WERI-Rb-1 (cell line): ENCODE data around the gene CACNA1D.

Experiments used
- DNase-seq: peaks from one replicate; pipeline ENCODE4 v3.0.0-alpha.2; 2020
- H3K27ac ChIP-seq: fragments of 250-450 bp; sonication (Bioruptor Pico); 2 replicates; pipeline ENCODE4 v1.5.1; 2020; ENCODE audit warnings: mild to moderate bottlenecking, moderate library complexity
- H3K27me3 ChIP-seq: fragments of 250-450 bp; sonication (Bioruptor Pico); 2 replicates; pipeline ENCODE4 v1.5.1; 2021; ENCODE audit warnings: mild to moderate bottlenecking, low read depth, moderate library complexity; ENCODE audit not compliant: insufficient read depth, severe bottlenecking
- H3K36me3 ChIP-seq: fragments of 250-450 bp; sonication (Bioruptor Pico); 2 replicates; pipeline ENCODE4 v1.5.1; 2020; ENCODE audit warnings: mild to moderate bottlenecking, moderate library complexity
- H3K4me3 ChIP-seq: 2 replicates; pipeline ENCODE4 v1.5.1; 2011; ENCODE audit warnings: low read depth, mild to moderate bottlenecking, control low read depth, low read length
- H3K9me3 ChIP-seq: fragments of 250-450 bp; sonication (Bioruptor Pico); 2 replicates; pipeline ENCODE4 v1.5.1; 2021; ENCODE audit warnings: mild to moderate bottlenecking, moderate library complexity; ENCODE audit not compliant: severe bottlenecking
- TF ChIP-seq, protein P1 (sequence below): IDR thresholded peaks from 2 replicates; pipeline ENCODE4 v1.5.1; 2011; ENCODE audit warnings: low read depth, mild to moderate bottlenecking, control low read depth, inconsistent platforms, low read length

Gene CACNA1D

DNA sequence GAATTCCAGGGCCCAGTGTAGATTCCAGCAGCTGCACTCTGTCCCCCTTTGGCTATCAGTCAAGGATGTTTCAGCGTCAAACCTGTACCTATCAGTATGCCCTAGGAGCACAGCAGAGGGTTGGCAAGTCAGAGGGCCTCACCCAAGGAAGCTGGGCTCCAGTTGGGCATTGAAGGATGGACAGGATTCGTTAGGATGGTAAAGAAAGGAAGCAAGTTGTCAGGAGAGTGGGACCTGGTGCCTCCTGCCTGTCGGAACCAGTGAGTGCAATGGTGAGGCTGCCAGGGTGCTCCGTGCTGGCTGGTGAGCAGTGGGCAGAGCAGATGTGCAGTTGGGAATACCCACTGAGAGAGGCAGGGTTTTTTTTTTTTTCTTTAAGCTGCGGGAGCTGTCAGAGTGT lies 194.6 kb downstream of the CACNA1D start:
- H3K4me3 ChIP-seq = no peak overlapping the region
- no peak overlapping the region for H3K27ac ChIP-seq
- no peaks in the 10 kb centered on the region for H3K27me3 ChIP-seq
- no peaks in the 10 kb centered on the region for H3K9me3 ChIP-seq
- H3K36me3 ChIP-seq = no peaks in the 10 kb centered on the region
- no peak for DNase-seq
- TF ChIP-seq, protein P1, sequence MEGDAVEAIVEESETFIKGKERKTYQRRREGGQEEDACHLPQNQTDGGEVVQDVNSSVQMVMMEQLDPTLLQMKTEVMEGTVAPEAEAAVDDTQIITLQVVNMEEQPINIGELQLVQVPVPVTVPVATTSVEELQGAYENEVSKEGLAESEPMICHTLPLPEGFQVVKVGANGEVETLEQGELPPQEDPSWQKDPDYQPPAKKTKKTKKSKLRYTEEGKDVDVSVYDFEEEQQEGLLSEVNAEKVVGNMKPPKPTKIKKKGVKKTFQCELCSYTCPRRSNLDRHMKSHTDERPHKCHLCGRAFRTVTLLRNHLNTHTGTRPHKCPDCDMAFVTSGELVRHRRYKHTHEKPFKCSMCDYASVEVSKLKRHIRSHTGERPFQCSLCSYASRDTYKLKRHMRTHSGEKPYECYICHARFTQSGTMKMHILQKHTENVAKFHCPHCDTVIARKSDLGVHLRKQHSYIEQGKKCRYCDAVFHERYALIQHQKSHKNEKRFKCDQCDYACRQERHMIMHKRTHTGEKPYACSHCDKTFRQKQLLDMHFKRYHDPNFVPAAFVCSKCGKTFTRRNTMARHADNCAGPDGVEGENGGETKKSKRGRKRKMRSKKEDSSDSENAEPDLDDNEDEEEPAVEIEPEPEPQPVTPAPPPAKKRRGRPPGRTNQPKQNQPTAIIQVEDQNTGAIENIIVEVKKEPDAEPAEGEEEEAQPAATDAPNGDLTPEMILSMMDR = 0 out of 2 replicates have a peak, but pooled peaks have one; percentile 18

DNA sequence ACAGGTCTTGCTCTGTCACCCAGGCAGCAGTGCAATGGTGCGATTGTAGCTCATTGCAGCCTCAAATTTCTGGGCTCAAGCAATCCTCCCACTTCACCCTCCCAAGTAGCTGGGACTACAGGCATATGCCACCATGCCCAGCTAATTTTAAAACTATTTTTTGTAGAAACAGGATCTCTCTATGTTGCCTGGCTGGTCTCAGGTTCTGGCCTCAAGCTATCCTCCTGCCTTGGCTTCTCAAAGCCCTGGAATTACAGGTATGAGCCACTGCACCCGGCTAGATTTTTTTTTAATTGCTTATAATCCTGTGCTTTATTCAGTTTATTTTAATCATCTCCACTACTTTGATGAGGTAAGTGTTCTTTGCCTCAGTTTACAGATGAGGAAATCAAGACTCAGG lies 195.3 kb downstream of the CACNA1D start:
- Histone ChIP-seq H3K4me3 (no peak overlapping the region), H3K27me3 (no peaks in the 10 kb centered on the region), H3K27ac (no peak overlapping the region), H3K9me3 (no peaks in the 10 kb centered on the region), H3K36me3 (no peaks in the 10 kb centered on the region)
- TF ChIP-seq, protein P1 = no peak
- DNase-seq = no peak

DNA sequence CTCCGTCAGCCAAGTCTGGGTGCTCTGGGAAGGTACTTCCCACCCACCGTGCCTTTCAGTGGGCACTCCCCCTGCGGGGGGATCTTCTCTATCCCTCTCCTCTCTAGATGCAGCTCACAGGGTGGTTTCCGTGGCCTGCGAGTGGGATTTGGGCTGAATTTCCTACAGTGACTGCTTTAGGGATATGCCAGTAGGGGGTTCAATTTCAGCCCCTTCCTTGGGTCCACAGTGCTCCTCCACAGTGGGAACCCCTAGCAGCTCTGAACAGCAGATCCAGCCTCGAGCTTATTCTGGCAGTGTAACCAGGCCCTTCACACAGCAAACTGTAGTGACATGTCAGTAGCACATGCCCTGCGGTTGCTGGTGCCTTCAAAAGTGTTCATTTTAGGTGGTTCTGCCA lies 196.1 kb downstream of the CACNA1D start:
- no peak overlapping the region for H3K27ac ChIP-seq
- TF ChIP-seq, protein P1 = no peak
- no peaks in the 10 kb centered on the region for H3K36me3 ChIP-seq
- no peaks in the 10 kb centered on the region for H3K27me3 ChIP-seq
- no peak for DNase-seq
- no peak overlapping the region for H3K4me3 ChIP-seq
- H3K9me3 ChIP-seq = no peaks in the 10 kb centered on the region

DNA sequence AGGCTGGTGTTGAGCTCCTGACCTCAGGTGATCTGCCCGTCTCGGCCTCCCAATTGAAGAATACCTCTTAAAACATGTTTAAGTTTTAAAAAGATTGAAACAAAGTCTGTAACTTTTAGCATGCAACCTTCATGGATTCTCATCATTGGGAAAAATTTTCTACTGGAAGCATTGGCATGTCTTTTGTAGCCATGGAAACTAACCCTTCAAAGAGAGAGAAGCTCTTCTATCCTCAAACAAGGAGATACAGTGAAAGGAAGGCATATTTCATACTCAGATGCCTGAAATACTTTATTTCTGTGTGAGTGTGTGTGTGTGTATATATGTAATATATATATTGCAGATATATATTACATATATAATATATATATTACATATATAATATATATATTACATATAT lies 196.9 kb downstream of the CACNA1D start:
- no peaks in the 10 kb centered on the region for H3K27me3 ChIP-seq

DNA sequence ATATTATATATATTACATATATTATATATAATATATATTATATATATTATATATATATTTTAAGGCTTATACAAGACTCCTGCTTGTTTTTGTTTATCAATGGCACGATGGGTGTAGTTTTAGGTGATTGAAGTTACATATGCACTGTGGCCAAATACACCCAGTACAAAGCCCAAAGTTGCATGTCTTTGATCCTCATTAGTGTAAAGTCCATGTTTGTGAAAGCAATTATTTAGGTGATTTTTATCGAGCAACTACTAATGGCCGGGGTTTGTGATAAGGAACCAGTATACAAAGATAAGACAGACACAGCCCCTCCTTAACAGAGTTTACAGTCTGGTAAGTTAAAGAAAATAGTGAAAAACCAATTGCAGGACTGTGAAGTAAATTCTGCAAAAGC lies 197.5 kb downstream of the CACNA1D start:
- TF ChIP-seq, protein P1 = no peak
- no peak for DNase-seq
- no peaks in the 10 kb centered on the region for H3K36me3 ChIP-seq
- H3K9me3 ChIP-seq = no peaks in the 10 kb centered on the region
- no peaks in the 10 kb centered on the region for H3K27me3 ChIP-seq
- H3K27ac ChIP-seq = no peak overlapping the region
- H3K4me3 ChIP-seq = no peak overlapping the region

More for the DNA sequence above, 196.9 kb downstream of the CACNA1D start:
- no peaks in the 10 kb centered on the region for H3K9me3 ChIP-seq
- no peaks in the 10 kb centered on the region for H3K36me3 ChIP-seq
- H3K27ac ChIP-seq = no peak overlapping the region
- no peak overlapping the region for H3K4me3 ChIP-seq
- DNase-seq = no peak
- TF ChIP-seq, protein P1 = no peak

DNA sequence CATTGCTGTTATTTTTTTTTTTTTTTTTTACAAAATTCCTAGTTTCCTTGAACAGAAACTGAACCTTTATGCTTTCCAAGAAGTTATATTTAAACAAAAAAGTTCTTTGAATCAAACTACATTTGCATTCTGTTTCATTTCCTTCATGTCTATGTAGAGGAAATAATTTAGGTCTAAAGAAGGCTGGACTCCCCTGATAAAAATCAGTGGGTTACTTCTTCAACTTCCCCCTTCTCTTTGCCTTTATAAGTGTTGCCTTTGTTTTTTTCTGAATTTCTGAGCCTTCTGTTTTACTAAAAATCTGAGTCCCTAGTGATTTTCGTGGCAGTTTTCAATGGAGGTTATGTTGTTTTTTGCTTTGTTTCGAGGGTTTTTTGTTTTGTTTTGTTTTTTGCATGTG lies 199.0 kb downstream of the CACNA1D start:
- no peak overlapping the region for H3K4me3 ChIP-seq
- TF ChIP-seq, protein P1 = no peak
- no peaks in the 10 kb centered on the region for H3K9me3 ChIP-seq
- no peaks in the 10 kb centered on the region for H3K27me3 ChIP-seq
- no peak for DNase-seq
- no peak overlapping the region for H3K27ac ChIP-seq
- H3K36me3 ChIP-seq = no peaks in the 10 kb centered on the region
